GM12872 (cell line): ENCODE measurements around the gene MED28.

Experiments used
- CTCF ChIP-seq: IDR thresholded peaks from 3 replicates; pipeline ENCODE4 v1.5.1; 2011; ENCODE audit warnings: low read depth, mild to moderate bottlenecking, low read length, moderate library complexity; ENCODE audit not compliant: insufficient read depth

Gene MED28

GRCh38 chr4:17667653-17668201 is 53.3 kb downstream of the MED28 start:
- TF ChIP-seq CTCF, result no peak

GRCh38 chr4:17670423-17670822 is 56.0 kb downstream of the MED28 start:
- TF ChIP-seq CTCF, result no peak

GRCh38 chr4:17680559-17681280 is 66.3 kb downstream of the MED28 start:
- TF ChIP-seq CTCF, result no peak

- TF ChIP-seq CTCF, result no peak
Measured at GRCh38 chr4:17681281-17682221, 67.1 kb downstream of the MED28 start.

- TF ChIP-seq CTCF, result no peak
Measured at GRCh38 chr4:17682222-17682566, 67.8 kb downstream of the MED28 start.
